ENCODE measurements around the gene CFAP54.

- TF ChIP-seq CTCF (IDR thresholded peaks at IDR 0.05; ENCODE audit: low read depth, low read length) (no peak), POLR2A (IDR thresholded peaks at IDR 0.05; ENCODE audit: extremely low read depth, insufficient read length) (no peak)
Measured at GRCh38 chr12:96749999-96750398, 260.6 kb downstream of the CFAP54 start.
